NCI-H1694 (cell line): ENCODE data around the gene PARVA.

Experiments used
- DNase-seq: peaks from one replicate; lab custom pipeline; 2025; lab: John Stamatoyannopoulos, UW

PARVA gene

DNA sequence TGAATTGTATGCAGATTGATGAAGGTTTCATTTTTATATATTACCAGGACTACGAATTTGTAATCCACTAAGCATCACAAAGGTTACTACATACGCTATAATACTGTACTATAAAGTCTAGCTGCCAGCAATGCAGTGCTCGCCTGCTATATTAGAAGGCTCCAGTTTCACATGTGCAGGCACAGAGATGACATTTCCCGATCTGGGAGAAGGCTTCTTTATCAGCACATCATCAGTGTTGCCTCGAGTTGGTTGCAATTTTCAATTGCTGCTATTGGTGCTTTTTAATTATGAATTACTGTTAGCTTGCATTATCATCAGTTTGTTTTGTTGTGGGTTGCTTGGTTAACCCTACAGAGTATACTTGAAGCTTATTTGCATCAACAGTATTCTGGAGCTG, 153.6 kb downstream of the PARVA start:
- DNase-seq: no peak

DNA sequence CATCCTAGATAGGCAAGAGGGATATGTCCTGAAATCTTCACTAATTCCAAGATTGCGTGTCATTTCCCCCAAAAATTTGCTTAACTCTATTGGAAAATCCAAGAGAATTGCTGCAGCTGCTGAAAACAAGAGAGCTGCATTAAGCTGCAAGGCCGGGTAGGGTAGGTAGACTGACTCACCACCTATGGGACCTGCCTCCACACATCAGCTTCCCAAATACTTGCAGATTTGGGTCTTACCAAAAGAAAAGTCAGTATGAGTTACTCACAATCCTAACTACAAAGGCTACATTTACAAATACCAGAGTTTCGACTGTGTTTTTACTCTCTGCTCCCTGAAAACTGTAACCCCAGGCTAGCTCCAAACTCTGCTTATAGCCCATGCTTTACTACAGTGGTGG, 154.3 kb downstream of the PARVA start:
- DNase-seq: no peak

DNA sequence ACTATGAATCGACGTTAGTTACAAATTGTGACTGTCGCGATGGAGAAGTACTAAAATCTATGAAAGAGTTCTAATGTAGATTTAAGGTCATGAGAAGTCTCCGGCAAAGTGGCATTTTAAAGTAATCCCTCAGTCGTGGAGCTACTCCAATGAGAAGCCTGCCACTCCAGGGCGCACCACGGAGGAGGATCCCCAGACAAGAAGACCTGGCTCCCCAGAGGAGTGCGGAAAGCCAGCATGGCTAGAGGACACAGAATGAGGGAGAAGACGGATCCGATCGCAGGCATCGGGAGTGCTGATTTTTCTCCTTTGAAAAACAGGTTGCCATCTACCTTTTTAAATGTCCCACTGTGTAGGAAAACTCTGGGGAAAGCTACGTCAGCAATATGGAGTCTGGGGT, 155.2 kb downstream of the PARVA start:
- DNase-seq: no peak

DNA sequence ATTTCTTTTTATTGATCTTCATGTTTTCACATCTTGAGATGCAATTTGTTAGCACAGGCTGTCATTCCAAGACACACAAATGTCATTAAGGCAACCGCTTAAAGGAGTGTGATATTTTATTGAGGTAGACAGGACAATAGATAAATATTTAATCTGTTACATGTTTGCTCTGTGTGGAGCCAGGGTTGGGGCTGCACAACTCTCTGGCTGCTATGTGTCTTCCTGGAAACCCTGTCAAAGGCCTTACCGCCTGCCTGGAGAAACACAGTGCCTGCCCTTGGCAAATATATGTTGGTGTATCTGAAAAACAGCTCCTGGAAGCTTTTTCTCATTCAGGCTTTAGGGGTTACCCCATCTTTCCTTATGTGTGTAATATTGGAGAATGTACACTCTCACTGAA, 157.2 kb downstream of the PARVA start:
- no peak for DNase-seq

DNA sequence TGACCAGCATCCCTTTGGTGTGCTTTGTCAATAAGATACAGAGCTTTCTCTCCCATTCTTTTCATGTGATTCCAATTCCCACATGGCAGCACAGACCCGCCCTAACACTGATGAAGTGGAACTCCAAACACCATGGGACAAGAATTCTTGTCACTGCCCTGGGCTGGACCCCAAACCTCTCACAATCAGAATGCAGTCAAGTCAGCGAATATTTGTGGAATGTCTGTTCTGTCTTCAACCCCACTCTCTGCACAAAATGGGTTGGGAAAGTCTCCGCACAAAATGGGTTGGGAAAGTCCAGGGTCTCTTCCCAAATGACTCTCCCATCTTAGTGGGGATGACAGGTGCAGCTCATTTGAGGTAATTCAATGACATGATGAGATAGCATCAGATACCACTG, 157.9 kb downstream of the PARVA start:
- no peak for DNase-seq

DNA sequence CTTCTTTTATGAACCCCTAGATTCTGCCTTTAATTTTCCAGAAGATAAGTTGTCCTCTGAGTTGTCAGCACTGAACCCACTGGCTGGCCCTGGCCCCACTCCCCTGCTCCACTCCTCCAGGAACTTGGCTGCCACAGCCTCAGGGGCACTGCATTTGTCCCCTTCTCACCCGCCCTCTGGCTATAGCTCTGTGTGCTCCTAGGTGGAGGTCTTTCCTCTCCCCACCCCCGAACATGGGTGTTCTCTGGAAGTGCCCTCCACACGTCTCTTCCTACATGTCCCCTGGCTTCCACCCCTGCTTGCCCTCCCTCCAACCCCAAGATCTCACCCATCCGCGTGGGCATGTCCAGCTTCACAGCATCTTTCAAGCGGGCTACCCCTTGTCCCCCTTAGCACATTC, 159.2 kb downstream of the PARVA start:
- DNase-seq: no peak

DNA sequence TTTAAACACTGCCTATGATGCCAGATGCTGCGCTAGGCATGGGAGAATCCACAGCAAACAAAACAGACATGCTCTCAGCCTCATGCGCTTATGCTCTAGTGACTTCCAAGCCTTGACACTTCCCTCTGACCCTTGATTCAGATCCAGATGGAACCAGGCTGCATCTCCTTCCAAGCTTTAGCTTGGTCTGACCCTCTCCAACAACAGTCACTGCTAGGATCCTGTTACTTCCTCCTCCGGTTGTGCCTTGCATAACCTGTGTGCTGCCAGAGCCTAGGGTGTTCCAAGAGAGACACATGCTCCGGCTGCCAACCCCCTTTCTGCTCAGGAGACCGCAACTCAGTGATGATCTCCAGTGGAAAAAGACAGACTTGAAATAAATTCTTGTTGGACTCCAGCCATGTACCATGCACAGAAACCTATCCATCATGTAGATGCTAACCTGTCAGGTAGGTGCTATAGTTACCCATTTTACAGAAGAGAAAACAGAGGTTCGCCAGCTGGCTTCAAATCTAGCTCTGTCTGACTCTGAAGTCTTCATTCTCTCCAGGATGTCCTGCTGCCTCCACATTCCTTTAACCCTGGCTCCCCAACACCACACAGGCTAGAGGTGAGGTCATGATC, 160.5 kb downstream of the PARVA start:
- DNase-seq: no peak

DNA sequence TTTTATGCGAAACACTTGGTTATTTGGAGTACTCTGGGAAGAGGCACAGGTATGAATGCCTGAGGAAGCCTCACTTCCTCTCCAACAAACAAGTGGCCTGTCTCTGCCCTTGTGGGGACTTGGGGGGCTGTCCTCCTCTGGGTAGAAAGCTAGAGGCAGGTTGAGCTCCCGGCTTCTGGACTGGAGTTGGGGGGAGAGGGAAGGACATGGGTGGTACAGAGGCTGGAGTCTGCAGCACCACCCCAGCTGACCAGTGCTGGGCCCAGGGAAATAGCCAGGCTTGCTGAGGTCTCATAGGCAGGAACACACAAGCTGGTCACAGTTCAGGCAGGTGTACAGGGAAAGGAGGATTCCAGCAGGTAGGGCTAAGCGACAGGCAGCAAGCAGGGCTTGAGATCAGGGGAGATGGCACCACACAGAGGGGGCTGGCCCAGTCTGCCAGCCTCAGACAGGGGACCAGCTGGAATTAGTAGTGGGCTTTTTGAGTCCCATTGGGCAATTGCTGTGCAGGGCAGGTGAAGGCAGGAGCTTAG, 161.6 kb downstream of the PARVA start:
- no peak for DNase-seq

DNA sequence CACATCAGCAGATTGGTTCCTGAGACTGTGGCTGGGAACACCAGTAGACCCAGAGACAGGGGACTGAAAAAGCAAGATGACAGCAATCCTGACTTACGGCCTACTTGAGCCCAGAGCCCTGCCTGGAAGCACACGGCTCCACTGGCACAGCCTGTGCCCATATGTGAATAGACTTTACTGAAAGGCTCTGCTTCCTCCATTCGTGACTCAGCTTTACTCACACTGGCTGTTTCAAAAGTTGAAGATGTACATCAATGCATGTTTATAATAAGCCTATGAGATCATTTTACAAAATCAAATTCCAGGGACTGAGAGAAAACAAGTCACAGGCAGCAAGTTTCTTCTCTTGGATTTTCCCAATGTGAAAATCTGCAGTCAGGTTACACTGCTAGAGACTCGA, 162.2 kb downstream of the PARVA start:
- DNase-seq: no peak

DNA sequence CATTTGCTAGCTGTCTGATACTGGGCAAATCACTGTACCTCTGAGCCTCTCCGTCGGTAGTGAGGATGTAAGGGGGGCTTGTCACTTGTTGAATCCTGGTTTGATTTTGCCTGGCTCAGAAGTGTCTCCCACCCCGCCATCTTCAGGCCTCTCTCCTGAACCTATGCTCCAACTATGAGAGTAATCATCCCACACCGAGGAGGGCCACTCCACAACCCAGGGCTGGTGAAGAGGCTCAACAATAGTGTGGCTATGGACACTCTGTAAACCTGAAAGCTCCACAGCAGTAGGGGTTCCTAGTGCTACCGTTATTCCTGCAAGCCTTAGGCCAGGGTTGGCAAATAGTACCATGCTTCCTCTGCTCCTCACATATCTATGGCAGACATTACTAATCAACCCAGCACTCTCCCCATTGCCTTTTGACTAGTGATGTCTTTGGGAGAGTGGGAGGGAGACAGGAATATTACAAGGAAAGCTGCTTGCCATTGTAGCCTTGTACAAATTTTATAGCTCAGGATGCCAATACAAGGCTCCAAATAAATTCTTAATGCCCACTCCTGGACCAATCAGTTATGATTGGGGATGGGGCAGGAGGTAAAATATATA, 162.8 kb downstream of the PARVA start:
- no peak for DNase-seq

DNA sequence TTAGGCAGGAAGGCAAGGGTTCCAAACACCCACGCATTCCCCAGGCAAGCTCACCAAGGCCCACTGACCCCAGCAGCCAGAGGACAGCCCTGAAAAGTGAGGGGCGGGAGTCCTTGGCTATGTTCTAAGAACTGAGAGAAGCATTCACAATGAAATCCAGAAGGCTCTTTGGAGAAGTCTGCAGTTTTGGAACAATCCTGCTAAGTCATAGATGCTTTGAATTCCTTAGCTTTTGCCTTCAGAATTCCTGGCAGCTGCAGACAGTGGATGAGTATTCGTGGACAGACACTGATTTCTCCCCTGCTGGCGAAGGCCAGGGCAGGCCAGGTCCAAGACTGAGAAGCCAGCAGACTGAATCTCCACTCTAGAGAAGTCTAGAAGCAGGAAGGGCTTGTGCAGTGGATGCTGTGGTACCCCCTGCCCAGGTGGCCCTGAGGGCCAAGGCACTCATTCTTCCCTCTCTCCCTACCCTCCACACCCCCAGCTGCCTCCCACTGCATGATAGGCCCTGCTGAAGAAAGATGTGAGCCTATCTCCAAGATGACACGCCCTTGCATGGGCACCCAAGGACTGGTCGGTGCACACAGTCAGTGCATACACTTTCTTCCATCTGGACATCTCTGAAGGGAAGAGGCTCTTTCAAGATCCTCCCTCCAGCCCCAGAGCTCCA, 163.7 kb downstream of the PARVA start:
- DNase-seq: no peak

DNA sequence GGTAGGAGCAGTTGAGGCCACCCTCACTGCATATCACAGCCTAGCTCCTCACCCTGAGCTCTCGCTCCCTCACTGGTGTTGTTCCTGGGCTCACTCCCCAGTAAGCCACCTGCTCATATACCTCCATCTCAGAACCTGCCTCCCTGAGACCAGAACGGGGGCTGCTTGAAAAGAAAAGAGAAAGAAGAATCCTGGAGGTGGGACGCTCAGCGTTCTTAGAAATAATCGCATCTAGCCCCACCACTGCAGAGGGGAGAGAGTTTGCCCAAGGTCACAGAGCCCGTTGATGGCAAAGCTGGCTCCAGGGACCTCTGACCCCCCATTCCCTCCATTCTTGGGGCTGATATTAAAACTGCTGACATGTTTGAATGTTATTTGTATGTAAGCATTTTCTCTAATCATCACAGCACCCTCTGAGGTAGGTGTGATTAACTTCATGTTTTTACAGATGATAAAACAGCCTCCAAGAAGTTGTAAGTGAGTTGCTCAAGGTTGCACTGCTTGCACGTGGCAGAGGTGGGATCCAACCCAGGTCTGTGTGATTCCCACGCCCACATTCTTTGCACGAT, 164.3 kb downstream of the PARVA start:
- DNase-seq: no peak

DNA sequence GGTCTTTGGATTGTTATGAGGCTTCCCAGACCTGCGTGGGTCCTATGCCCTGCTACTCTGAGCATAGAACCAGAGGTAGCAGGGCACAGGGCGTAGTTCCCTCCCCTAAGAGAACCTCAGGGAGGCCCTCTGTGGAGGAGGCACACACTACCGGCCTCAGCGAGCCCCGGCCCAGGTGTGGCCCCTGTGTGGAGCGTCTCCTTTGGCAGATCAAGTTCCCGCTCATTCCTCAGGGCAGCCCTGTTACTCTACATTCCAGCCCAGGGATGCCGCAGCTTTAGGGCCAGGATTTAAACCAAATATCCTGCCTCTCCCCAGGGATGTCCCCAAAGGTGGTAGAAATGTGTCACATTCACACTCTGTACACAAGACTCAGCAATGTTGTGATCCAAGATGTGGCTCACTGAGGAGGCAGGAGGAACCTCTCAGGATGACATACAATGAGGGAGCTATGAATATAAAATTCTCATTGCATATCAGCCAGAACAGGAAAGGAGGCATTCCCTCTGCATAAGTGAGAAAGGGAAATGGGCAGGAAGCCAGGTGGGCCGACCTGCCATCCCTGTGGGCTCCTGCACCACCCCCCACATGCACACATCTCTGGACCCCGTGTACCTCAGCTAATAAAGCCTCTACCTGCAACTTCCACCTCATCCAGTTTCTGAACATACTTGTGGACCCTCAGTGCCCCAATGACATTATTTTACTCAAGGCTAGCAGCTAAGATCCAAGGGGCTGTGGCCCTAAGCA, 165.0 kb downstream of the PARVA start:
- DNase-seq: no peak

DNA sequence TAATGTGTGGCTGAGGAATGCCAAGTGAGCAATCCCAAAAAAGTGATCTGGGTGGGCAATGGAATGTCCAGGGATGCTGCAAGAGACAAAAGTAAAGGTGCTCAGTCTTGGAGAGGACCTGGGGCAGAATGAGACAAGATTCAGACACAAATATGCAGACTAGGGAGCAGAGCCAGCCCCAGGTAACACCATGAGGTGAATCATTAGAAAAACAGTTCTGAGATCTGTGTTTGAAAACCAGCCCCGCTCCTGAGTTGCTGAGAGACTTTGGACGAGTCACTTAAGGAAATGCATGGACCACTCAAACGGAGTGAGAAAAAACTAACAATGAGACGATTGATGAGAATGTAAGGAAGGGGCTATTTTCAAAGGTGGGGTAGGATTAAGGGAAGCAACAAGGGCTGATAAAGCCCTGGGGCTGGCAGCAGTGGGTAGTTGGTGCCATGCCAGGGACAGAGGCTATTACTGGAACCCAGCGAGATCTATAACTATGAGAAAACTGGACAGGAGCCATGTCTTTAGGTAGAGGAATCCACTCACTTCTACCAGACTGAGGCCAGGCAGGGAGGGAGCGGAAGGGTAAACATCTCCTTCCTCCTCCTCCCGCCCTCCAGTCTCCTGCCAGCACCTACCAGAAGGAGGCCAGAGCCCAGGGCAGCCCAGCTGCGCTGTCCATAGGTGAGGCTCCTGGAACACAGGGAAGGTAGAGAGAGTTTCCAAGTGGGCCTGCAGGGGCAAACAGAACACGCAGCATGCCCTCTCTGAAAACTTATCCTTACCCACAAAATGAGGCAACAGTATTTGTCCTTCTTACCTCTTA, 166.4 kb downstream of the PARVA start:
- DNase-seq: no peak

DNA sequence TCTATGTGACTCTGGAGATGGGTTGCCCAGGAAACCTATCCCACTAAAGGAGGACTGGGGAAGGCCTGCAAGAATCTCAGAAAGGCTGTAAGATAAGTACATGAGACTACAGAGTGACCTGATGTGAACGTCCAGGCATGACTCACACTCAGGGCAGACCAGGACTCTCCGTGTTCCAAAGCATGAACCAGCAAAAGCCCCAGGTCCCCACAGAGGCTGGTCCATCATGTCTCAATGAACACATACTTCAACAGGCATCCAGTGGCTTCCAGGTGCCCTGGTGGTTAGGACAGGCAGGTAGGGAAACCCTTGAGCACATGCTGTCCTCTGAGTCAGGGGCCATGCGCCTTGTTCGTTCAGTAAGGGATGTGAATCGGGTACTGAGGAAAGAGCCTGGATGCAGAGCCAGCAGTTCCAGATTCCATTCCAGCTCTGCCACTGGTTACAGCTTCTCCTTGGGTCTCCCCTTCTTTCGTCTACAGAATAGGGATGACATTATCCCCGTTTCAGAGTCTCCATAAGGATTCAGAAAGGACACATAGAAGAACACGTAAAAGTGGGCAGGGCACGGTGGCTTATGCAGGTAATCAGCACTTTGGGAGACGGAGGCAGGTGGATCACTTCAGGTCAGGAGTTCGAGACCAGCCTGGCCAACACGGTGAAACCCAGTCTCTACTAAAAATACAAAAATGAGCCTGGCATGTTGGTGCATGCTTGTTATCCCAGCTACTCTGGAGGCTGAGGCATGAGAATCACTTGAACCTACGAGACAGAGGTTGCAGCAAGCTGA, 167.8 kb downstream of the PARVA start:
- no peak for DNase-seq

DNA sequence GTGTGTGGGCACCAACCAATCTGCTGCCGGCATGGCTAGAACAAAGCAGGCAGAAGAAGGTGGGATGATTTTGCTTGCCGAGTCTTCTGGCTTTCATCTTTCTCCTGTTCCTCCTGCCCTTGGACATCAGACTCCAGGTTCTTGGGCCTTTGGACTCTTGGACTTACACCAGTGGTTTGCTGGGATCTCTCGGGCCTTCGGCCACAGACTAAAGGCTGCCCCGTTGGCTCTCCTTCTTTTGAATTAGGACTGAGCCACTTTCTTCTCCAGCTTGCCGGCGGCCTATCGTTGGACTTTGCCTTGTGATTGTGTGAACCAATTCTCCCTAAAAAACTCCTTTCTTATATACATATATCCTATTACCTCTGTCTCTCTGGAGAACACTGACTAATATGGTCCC, 168.8 kb downstream of the PARVA start:
- DNase-seq: no peak

DNA sequence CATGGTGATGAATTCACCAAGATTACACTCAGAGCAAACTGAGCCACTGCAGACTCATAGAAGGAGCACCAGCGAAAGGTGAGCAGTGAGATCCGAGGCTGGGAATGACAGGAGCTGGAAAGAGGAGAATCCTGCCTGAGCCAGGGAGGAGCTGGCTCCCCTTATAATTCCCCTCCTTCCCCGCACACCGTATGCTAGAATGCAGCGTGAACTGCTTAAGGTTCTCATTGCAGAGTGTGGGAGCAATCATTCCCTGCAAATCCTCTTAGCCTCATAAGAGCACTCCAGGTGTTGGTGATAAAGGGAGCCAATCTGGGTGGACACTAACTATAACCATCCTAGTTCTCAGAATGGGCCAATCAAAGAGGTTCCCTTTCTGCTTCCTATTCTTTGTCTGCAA, 169.3 kb downstream of the PARVA start:
- DNase-seq: no peak

DNA sequence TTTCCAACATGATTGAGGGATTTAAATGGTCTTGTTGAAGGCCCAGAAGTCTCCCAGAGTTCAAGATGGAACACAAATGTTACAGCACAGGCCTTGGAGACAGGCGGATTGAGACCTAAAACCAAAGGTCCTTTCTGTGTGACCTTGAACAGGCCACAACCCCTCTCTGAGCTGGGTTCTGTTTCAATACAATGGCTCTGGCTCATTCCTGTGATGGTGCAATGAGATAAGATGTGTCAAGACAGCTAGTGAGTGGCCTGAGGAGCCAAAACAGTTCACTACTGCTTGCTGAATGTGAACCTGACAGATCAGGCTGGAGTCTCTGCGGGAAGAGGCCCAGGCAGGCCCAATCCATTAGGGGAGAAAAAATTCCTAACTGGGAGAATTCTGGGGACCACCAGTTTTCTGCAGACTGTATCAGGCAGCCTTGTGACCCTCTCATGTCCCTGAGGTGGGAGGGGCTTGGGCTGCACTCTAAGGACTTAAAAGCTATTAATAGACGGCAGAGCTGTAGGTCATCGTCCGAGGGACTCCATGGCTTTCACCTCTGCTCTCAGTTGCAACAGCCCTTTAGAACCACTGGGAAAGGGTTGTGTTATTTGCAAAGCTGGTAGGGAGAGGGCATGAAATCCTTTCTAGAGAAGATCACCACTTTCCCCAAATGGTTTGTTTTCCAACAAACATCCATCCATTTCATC, 170.7 kb downstream of the PARVA start:
- DNase-seq: no peak

DNA sequence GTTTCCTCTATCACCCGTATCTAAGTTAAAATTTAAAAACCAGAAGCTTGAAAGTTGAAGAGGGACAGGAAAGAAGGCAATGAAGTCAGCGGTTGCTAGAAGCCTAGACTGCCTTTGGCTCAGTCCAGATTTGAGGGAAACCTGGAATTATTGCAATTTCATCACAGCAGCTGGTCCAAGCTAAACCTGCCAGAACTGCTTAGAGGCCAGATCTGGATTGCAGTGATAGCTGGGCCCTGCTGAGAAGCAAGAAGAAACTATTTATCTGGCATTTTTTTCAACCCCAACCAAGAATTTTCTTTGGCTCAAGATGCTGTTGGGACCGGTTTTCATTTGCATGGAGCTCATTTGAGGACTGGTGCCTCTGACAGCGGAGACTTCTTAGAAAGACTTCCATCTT, 175.3 kb downstream of the PARVA start:
- no peak for DNase-seq

DNA sequence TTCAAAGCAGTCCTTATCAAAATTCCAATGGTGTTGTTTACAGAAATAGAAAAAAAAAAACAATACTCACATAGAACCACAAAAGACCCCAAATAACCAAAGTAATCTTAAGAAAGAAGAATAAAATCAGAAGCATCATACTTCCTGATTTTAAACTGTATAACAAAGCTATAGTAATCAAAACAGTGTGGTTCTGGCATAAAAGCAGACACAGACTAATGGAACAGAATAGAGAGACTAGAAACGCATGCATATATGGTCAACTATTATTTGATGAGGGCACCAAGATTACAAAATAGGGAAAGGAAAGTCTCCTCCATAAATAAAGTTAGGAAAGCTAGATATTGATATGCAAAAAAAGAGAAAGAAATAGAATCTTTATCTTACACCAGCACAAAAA, 176.8 kb downstream of the PARVA start:
- no peak for DNase-seq
